NOMO-1 treated with DMSO at 0.1 percent for 48 hours (cell line): Measurements from ENCODE around the gene PLIN5.

ENCODE experiments used
- DNase-seq: peaks from one replicate; lab custom pipeline; 2025; ENCODE audit not compliant: unreplicated experiment; lab: John Stamatoyannopoulos, UW

The PLIN5 gene

DNA sequence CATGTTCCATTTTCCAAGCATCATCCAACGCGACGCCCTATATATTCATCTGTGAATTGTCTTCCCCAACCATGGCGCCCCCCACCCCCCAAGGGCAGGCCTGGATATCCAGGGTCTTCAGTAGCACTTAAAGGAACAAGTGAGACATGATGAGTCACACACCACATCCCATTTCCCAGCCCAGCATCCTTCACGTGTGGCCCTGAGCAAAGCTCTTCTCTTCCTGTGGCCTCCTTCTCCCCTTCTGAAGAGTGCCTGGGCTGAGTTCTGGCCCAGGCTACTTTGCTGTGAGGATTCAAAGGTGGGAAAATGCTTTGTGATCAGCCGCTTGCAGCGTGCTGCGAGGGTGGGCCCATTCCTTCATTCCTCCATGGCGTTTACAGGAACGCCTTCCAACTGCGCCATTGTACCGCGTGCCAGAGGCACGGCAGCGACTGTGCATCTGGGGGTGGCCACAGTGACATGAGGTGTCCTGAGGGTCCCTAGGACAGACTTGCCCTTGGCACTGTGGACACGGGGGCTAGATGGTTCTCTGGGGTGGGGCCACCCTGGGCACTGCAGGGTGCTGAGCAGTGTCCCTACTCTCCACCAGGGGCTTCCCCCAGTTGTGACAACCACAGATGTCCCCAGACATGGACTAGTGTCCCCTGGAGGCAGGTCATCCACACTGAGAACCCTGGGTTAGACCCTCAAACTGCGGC lies 28.4 kb downstream of the PLIN5 start:
- DNase-seq, result no peak

DNA sequence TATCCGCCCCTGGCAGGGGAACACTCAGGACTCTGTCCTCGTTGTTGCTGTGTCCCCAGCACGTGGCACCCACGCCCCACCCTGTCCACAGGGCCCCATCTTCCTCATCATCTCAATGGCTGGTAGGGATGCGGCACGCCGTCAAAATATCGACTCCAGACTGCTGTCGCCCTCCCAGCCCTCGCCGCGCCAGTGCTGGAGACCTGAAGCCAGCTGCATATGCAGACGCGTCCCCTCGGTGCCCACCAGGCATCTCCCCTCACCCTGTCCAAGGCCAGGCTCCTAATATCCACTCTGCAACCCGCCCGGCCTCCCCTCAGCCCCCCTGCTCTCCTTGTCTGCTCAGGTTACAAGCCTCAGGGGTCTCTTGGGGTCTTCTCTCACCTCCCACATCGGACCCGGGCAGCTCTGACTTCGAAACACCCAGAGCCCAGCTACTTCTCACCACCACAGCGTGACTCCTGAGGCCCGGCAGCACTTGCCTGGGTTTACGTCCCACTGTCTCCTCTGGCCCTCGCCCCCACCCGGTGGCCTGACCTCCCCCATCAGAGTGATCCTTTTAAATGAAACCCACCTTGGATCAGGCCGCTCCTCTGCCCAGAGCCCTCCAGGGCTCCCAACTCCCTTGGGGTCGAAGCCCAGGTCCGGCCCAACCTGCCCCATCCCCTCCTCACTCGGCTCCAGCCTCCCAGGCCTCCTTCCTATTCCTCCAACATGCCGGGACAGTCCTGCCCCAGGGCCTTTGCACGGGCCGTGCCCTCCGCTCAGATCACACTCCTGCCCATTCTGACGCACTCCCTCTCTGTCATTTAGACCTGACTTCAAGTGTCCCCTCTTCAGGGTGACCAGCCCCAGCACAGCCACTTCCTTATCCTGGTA lies 29.2 kb downstream of the PLIN5 start:
- DNase-seq, result no peak

DNA sequence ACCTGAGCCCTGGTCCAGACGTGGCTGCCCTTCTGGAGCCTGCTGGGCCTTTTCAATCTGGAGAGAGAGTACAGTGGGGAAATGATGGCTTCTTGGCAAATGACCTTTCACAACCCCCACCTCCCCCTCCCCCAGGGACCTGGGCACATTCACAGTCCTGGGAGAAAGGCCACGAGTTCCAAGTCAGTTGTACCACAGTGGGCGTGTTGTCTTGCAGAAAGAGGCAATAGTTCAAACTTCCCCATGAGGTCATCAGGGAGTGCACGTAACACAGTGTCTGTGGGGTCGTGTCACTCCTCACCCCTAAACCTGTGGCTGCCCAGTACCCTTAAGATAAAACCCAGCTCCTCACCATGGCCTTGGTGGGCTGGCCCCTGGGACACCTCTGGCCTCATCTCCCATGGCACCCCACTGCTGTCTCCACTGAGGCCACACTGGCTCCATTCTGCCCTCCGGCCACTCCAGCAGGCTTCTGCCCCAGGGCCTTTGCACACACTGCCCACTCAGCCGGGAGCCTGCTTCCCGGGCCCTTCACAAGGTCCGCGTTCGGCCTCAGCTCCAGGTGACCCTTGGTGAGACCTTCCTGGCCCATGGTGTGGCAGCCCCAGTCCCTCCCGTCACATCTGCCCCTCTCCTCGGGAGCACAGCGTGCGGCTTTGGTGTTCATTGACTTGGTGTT lies 30.0 kb downstream of the PLIN5 start:
- DNase-seq, result no peak

DNA sequence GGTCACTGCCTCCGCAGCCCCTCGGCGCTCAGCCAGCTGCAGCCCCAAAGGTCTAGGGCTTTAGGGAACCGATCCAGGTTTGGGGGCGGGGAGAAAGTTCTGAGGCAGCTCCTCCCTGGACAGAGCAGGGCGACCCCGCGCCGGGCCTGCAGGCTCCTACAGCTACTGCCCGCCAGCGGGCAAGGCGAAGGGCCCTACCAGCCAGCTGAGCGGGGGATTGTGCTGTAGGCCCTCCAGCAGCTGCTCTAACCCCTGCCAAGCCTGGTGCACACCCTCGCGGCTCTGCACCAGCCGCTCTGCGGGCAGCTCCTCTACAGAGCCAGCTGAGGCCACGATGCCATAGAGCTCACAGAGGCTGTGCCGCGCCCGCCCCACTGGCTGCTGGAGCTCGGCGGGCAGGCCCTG lies 30.7 kb downstream of the PLIN5 start:
- no peak for DNase-seq

DNA sequence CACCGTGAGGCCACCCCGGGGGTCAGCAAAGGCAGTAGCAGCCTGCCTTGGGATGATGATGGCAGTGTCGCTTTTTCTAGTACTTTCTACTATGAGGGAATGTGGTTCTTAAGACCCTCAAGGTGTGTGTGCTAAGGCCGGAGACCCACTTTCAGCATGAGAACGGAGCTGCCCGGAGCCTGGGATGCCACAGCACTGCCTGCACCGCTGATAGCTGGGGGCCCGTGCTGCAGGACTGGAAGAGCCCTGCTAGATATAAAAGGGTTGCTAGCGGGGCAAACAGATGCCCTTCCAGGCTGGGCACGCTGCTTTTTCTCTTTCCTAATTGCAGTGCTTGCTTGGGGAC lies 31.2 kb downstream of the PLIN5 start:
- no peak for DNase-seq

DNA sequence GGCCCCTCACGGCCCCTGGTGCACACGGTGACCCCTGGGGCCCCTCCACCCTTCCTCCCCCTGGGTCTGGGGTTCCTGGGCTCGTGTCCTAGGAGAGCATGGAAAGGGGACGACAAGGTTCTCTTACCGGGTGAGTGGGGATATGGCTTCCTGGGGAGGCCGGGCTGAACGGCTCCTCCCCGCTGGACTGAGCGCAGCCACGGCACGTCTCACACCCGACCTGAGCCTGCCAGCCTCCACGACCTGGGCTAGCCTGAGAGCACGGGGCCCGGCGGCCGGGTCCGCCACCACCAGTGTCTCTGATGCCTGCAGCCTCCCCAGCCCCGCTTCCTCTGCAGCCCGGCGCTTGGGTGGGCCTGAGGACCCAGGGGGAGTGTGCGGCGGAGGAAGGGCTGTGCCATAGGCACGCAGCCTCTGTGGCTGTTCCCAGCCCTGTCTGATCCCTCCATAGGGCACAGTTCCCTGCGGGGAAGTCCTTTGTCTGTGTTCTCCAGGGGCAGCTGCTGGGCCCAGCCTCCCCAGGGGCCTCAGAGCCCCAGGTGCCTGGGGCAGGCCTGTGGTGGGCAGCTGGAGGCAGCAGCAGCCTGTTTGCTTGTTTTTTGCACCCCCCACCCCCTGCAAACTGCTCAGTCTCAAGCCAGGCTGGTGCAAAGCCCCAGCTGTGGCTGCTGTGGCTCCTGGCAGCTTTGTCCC lies 31.7 kb downstream of the PLIN5 start:
- DNase-seq, result no peak

DNA sequence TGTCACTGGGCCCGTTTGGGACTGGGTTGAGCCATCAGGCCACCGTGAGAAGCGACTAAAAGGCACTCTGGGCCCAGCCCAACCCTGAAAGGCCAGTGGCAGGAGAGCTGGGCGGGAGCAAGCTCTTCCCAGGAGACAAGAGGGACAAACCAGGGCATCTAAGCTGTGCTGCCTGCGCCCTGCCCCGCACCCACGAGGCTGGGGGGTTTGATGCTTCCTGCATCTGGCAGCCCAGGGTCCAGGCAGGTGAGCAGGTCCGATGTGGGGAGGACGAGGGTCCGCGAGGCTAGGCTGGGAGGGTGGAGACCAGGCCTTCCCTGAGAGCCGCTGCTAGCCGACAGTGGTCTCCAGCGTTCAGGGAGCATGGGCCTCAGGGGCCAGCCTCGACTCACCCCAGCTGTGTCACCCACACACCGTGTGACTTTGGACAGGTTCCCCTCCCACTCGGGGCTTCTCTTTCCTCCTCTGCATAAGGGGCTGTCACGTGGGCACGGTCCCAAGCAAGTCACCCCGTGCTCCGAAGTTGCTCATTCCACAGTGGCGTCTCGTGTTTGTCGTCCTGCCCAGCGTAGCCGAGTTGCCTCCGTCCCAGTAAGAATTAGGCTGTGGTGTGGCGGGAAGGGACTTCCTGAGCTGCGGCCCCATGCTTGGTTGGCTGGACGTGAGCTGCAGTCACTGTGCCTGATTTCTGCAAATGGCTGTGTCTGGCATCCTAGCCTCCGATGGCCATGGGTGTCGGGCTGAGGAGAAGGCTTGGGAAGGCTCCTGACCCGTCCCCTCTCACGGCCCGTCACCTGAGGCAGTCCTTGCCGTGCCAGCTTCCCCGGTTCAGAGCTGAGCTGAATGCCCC lies 32.5 kb downstream of the PLIN5 start:
- DNase-seq, result no peak

DNA sequence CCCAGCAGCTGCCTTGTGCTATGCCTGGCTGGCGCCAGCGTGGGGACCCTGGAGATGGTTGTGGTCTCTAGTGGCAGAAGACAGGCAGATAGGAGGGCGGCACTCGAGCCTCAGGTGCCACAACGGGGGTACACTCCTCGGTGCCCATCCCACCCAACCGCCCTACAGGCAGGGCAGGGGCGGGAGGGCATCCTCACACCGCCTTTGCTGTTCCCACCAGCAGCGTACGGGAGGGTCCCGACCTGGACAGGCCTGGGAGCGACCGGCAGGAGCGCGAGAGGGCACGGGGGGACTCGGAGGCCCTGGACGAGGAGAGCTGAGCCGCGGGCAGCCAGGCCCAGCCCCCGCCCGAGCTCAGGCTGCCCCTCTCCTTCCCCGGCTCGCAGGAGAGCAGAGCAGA lies 33.3 kb downstream of the PLIN5 start:
- no peak for DNase-seq

DNA sequence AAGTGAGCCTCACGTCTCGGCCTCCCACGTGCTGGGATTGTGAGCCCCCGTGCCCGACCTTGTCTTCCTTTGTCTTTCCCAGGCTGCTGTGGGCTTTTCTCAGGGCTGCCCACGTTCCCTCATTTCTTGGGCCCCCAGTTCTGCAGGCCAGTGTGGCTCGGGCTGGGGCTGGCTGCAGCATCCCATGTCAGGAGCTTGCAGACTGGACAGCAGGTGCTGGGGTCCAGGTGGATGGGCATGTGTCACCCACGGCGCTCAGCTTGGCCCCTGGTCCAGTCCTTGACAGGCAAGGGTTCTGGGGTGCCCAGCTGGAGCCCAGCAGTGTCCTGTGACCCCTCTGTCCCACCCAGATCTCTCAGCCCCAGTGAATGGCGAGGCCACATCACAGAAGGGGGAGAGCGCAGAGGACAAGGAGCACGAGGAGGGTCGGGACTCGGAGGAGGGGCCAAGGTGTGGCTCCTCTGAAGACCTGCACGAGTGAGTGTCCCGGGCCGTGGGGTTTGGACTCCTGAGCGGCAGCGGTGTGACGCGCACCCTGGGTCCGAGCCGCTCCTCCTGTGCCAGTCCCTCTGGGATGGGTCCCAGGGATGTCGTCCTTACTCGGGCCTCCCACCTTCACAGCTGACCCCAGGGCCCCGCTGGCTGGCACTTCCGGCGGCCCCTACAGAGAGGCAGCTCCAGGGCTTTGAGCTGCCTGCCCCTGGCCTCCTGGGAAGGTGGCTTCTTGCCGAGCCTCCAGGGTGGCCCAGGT lies 34.0 kb downstream of the PLIN5 start:
- no peak for DNase-seq

DNA sequence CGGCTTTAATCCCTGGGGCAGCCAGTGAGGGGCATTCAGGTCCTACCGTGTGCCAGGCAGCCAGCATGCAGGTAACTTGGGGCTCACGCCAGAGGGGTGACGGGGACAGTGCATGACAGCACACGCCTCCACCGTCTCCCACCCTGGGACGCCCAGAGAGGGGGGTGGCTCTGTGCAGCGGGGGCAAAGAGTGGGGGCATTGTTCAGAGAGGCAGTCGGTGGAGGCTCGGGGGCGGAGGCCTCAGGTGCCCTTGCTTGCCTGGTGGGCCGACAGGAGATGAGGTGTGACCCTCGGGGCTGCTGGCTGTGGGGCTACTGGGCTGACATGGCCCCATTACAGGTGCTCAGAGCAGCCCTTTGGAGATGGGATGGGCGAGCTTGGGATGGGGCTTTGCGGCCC lies 35.2 kb downstream of the PLIN5 start:
- no peak for DNase-seq

DNA sequence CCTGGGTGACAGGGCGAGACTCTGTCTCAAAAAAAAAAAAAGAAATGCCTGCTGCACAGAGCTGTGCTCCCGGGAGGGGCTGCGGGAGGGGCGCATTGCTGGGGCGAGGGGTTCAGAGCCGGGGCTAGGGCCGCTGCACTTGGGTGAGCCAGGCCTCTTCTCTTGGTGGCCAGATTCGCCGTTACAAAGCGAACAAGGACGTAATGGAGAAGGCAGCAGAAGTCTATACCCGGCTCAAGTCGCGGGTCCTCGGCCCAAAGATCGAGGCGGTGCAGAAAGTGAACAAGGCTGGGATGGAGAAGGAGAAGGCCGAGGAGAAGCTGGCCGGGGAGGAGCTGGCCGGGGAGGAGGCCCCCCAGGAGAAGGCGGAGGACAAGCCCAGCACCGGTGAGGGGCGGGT lies 35.7 kb downstream of the PLIN5 start:
- DNase-seq, result no peak

DNA sequence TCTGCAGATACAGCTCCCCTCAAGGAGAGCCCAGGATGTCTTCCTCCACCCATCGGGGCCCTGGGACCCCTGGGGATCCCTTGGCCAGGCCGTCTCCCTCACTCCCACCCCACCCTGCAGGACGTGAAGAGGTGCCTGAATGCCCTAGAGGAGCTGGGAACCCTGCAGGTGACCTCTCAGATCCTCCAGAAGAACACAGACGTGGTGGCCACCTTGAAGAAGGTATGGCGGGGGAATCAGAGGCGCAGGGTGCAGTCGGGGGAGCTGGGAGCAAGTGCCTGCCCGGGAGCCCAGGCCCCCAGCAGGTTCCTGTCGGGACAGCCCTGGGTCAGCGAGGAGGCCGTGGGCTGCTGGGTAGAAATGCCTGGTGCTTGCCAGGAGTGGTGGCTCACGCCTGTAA lies 36.3 kb downstream of the PLIN5 start:
- DNase-seq, result no peak

DNA sequence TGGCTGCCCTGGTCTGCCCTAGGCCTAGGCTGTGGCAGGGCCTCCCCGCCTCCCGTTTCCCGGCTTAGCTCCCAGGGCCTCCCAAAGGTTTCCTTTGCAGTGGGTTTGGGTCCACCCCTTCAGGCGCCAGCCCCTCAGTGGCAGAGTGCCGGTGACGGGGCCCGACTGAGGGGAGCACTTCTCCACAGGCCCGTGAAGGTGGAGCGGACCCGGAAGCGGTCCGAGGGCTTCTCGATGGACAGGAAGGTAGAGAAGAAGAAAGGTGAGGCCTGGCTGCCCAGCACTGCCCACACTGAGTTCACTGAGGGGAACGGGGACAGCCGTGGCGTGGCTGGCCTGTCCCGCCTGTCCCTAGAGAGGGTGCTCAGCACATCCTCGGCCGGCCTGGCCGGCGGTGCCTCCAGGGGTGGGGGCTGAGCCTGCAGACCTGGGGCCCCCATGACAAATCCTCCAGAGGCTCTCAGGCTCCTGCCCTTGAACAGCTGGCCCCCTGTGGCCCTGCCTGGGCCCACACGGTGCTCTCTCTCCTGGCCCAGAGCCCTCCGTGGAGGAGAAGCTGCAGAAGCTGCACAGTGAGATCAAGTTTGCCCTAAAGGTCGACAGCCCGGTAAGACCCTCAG lies 37.1 kb downstream of the PLIN5 start:
- DNase-seq, result no peak

DNA sequence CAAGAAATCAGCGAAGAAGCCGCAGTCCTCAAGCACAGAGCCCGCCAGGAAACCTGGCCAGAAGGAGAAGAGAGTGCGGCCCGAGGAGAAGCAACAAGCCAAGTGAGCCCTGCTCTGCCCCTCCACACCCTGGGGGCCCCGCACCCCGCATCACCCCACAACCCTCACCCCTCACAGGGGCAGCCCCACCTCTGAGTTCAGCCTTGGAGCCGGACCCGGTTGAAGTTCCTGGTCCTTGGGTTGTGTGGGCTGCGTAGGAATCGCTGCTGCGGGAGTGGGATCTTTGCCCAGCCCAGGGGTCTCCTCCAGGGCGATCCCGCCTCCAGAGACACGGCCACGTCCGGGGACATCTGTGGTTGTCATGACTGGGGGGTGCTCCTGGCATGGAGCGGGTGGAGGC lies 38.7 kb downstream of the PLIN5 start:
- no peak for DNase-seq

DNA sequence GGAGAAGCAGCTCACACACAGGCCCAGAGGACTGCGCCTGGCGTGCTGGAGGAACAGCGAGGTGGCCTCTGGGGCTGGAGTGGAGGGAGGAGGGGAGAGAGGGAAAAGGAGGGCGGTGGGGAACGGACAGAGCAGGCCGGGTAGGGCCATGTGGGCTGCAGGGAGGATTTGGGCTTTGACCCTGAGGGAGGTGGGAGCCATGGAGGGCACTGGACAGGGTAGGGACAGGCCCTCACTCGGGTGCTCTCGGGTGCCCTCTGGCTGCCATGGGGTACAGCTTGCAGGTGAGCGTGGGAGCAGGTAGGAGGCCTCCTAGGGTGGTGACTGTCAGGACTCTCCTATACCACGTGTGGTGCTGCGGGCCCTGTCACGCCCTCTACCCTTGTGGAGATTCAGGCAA lies 39.6 kb downstream of the PLIN5 start:
- DNase-seq, result no peak

DNA sequence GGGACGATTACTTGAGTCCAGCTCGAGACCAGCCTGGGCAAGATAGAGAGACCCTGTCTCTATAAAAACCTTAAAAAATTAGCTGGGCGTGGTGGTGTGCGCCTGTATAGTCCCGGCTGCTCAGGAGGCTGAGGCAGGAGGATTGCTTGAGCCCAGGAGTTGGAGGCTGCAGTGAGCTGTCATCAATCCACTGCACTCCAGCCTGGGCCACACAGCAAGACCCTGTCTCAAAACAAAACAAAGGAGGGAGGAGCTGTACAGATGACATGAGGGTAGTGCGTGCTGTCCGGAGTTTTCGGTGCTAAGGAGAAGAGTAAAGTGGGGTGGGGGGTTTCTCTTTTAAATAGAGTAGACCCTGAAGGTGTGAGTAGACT lies 40.3 kb downstream of the PLIN5 start:
- DNase-seq, result no peak

DNA sequence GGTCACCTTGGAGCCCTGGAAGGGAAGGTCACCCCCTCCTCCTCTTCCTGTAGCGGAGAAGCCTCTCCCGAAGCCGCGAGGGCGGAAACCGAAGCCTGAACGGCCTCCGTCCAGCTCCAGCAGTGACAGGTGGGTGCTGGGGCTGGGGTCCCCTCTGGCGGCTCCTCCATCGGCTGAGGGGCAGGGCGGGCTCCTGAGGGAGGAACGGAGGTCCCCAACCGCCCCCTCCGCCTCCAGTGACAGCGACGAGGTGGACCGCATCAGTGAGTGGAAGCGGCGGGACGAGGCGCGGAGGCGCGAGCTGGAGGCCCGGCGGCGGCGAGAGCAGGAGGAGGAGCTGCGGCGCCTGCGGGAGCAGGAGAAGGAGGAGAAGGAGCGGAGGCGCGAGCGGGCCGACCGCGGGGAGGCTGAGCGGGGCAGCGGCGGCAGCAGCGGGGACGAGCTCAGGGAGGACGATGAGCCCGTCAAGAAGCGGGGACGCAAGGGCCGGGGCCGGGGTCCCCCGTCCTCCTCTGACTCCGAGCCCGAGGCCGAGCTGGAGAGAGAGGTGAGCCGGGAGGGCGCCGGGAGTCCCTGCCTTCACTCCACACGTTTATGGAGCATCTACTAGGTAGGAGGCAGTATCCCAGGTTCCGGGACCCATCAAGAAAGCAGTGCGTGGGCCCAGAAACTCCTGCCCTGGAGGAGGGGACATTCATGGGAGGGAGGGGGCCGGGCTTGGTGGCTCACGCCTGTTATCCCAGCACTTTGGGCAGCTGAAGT lies 40.9 kb downstream of the PLIN5 start:
- no peak for DNase-seq

DNA sequence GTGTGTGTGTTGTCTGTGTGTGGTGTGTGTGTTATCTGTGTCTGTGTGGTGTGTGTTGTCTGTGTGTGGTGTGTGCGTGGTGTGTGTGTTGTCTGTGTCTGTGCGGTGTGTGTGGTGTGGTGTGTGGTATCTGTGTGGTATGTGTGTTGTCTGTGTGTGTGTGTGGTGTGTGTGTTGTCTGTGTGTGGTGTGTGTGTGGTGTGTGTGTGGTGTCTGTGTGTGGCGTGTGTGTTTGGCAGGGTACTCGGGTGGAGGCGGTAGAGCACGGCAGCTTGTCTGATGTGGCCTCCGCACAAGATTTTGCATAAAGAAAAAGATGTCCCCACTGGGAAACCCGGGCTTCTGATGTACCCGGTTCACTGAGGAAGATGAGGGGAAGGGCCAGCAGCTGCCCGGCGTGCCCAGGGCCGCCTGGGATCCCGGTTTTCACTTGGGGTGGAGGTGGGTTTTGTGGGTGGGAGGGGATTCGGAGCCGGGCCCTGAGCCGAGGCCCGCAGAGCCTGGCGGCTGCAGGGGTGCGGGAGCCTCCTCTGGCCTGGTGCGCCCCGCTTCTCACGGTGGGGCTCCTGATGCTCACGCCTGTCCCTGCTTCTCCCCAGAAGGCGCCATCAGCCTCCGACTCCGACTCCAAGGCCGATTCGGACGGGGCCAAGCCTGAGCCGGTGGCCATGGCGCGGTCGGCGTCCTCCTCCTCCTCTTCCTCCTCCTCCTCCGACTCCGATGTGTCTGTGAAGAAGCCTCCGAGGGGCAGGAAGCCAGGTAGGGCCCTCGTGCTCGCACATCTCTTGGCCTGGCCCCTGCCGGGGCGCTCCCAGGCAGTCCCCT lies 41.7 kb downstream of the PLIN5 start:
- DNase-seq, result no peak
